Body of pancreas (tissue), 4 donors: ENCODE data around the gene TC2N.

ENCODE experiments used
- CTCF ChIP-seq, 7 experiments: fragments of 450-650 bp in 4 of 7; fragments of 200-600 bp in 3 of 7; sonication (generic) in 3 of 7; IDR thresholded peaks; one replicate each; pipeline ENCODE4 v1.5.1; 2016 to 2019; ENCODE audit warnings: antibody characterized with exemption in 7 of 7
- POLR2A ChIP-seq, 3 donors: fragments of 450-650 bp; IDR thresholded peaks; one replicate each; pipeline ENCODE4 v1.6.1; 2016; ENCODE audit warnings: antibody characterized with exemption in 3 of 3, mild to moderate bottlenecking in 2 of 3

- no peak for TF ChIP-seq CTCF (IDR thresholded peaks at IDR 0.05)
- no peak for TF ChIP-seq POLR2A (IDR thresholded peaks at IDR 0.05)
Measured at GRCh38 chr14:91901449-91902226, 34.3 kb upstream of the TC2N start.
